AG04450 (cell line): ENCODE measurements around the gene MAP3K7. TPM values are rescaled to one million over a fixed set of nuclear protein-coding genes. Genes with fewer than 3 reads are reported as not detected.

Source experiments
- CTCF ChIA-PET: fragments of 300-600, 350-600 bp; formaldehyde crosslinking; extraction: SDS; loops from one replicate; lab custom pipeline; 2022; ENCODE audit warnings: antibody characterized with exemption, inconsistent platforms; lab: Charles Lee
- POLR2A ChIA-PET: fragments of 350-600 bp; formaldehyde crosslinking; extraction: SDS; loops from one replicate; lab custom pipeline; 2021; ENCODE audit warnings: antibody characterized with exemption, inconsistent platforms; lab: Yijun Ruan, JAX
- DNase-seq: peaks from one replicate; pipeline ENCODE4 v3.0.0-alpha.2; 2011; ENCODE audit warnings: low read depth, low spot score
- H3K27ac ChIP-seq: one replicate; pipeline ENCODE4 v1.5.1; 2012; ENCODE audit warnings: low read depth, low read length, control low read depth
- H3K27me3 ChIP-seq: one replicate; pipeline ENCODE4 v1.6.0; 2012; ENCODE audit warnings: low read length; ENCODE audit not compliant: control insufficient read depth, insufficient read depth
- H3K4me3 ChIP-seq: 2 replicates; pipeline ENCODE4 v1.5.1; 2011; ENCODE audit warnings: mild to moderate bottlenecking, low read depth, low read length, control low read depth
- H3K9me3 ChIP-seq: 2 replicates; pipeline ENCODE4 v1.5.1; 2012; ENCODE audit warnings: low read length; ENCODE audit not compliant: control insufficient read depth, insufficient read depth
- CTCF ChIP-seq: IDR thresholded peaks from 2 replicates; pipeline ENCODE4 v1.5.1; 2011; ENCODE audit warnings: low read depth, low read length, control low read depth, inconsistent platforms
- polyA minus RNA-seq: library from RNA; depleted of rRNA, polyadenylated mRNA; stranded (reverse); fragments of >200 nt; gene quantifications from 2 replicates; pipeline ENCODE4 v1.2.3, GENCODE V29; 2011; rRNA and poly(A)+ RNA removed
- polyA plus RNA-seq: library from polyadenylated mRNA; depleted of rRNA; stranded (reverse); fragments of >200 nt; gene quantifications from 2 replicates; pipeline ENCODE4 v1.2.3, GENCODE V29; 2011; rRNA removed

The MAP3K7 gene
- polyA plus RNA-seq (40.1 and 52.4 TPM in 2 replicates), polyA minus RNA-seq (27.6 and 40.8 TPM in 2 replicates)

GRCh38 chr6:90586836-90587638 lies at the start of gene MAP3K7:
Gene MAP3K7, minus strand, starts transcription at chr6:90587072. Its CDS starts 189 bp downstream, at chr6:90586883.
- no peaks in the 10 kb centered on the region; the same call in 1 of the 2 replicates for H3K9me3 ChIP-seq
- DNase-seq, result peak; percentile 94
- ChIA-PET CTCF (no interaction called here), POLR2A (interaction anchor here (0.8 to 1.0 kb wide), 2 partner anchors 9 to 15 kb away, joined by 3 read pairs; no protein-coding TSS in a partner anchor)
- H3K4me3 ChIP-seq, result peak within 1 kb of the TSS; percentile 82
- peak within 1 kb of the TSS; percentile 92 for H3K27ac ChIP-seq
- H3K27me3 ChIP-seq, result no peaks in the 10 kb centered on the region
- no peak for TF ChIP-seq CTCF

- Histone ChIP-seq H3K9me3 (no peaks in the 10 kb centered on the region), H3K4me3 (no peak overlapping the region), H3K27ac (no peak overlapping the region), H3K27me3 (no peaks in the 10 kb centered on the region)
- TF ChIP-seq CTCF, result no peak
- no peak for DNase-seq
- ChIA-PET CTCF (no interaction called here), POLR2A (no interaction called here)
Observed at GRCh38 chr6:90631046-90631445, 44.2 kb upstream of the MAP3K7 start.

GRCh38 chr6:90621581-90621980 lies 34.7 kb upstream of the MAP3K7 start:
- ChIA-PET POLR2A (no interaction called here), CTCF (no interaction called here)
- Histone ChIP-seq H3K27me3 (no peaks in the 10 kb centered on the region), H3K4me3 (no peak overlapping the region), H3K27ac (no peak overlapping the region), H3K9me3 (no peaks in the 10 kb centered on the region)
- no peak for TF ChIP-seq CTCF
- DNase-seq, result no peak

- POLR2A ChIA-PET, result no interaction called here
Observed at GRCh38 chr6:90619221-90619620, 32.3 kb upstream of the MAP3K7 start.

More at GRCh38 chr6:90619221-90619620, 32.3 kb upstream of the MAP3K7 start:
- Histone ChIP-seq H3K4me3 (no peak overlapping the region), H3K9me3 (no peaks in the 10 kb centered on the region), H3K27ac (no peak overlapping the region), H3K27me3 (no peaks in the 10 kb centered on the region)
- TF ChIP-seq CTCF, result no peak
- CTCF ChIA-PET, result no interaction called here
- no peak for DNase-seq
